Activated CD4-positive, alpha-beta T cell treated with anti-CD3 and anti-CD28 coated beads, Interleukin-2, amount 10 ng/mL, durations not matched to agents 7 days and 5 days (primary cell): Measurements from ENCODE around the gene NPC1. TPM values are rescaled to one million over a fixed set of nuclear protein-coding genes. Genes with fewer than 3 reads are reported as not detected.
A peak's percentile ranks its signal among the peaks of the same experiment; 100 is the strongest.
"Not testable (repeated sequence)": the region's sequence is repeated elsewhere in the genome, so short reads cannot be mapped to it uniquely, and the experiment has no call there.

Experiments
- CTCF ChIA-PET: fragments of 350-600 bp; sonication (Branson Sonifier 250); formaldehyde crosslinking; loops from one replicate; lab custom pipeline; 2021; ENCODE audit warnings: antibody characterized with exemption; lab: Charles Lee
- POLR2A ChIA-PET: fragments of 350-600 bp; sonication (Branson Sonifier 250); formaldehyde crosslinking; loops from one replicate; lab custom pipeline; 2021; ENCODE audit warnings: antibody characterized with exemption; lab: Charles Lee
- DNase-seq: peaks from one replicate; pipeline ENCODE4 v3.0.0-alpha.2; 2020
- H3K27ac Mint-ChIP-seq: one replicate; pipeline ENCODE4 v1.8.0; 2021; ENCODE audit warnings: mild to moderate bottlenecking, moderate library complexity, mixed read lengths
- H3K27me3 Mint-ChIP-seq: one replicate; pipeline ENCODE4 v1.8.0; 2021; ENCODE audit warnings: mixed read lengths
- H3K36me3 Mint-ChIP-seq: one replicate; pipeline ENCODE4 v1.8.0; 2021; ENCODE audit warnings: low read depth, mixed read lengths
- H3K4me1 Mint-ChIP-seq: one replicate; pipeline ENCODE4 v1.8.0; 2021; ENCODE audit warnings: mixed read lengths
- H3K4me3 Mint-ChIP-seq: one replicate; pipeline ENCODE4 v1.8.0; 2021; ENCODE audit warnings: mild to moderate bottlenecking, moderate library complexity, mixed read lengths
- H3K9me3 Mint-ChIP-seq: one replicate; pipeline ENCODE4 v1.8.0; 2021; ENCODE audit warnings: mixed read lengths
- total RNA-seq, 2 experiments: library from RNA; stranded (reverse); gene quantifications; one replicate each; pipeline ENCODE4 v1.2.3, GENCODE V29; 2021

The NPC1 gene
- total RNA-seq, 2 experiments from 2014 or later = 33.8 to 37.3 TPM

GRCh38 chr18:23570912-23571504 is 15.3 kb downstream of the NPC1 start:
- Mint-ChIP-seq H3K4me1 (peaks cover 36% of the 10 kb centered on the region), H3K27me3 (no peaks in the 10 kb centered on the region), H3K36me3 (peaks cover 59% of the 10 kb centered on the region), H3K27ac (peak overlapping the region; percentile 17), H3K4me3 (no peak overlapping the region), H3K9me3 (no peaks in the 10 kb centered on the region)
- ChIA-PET CTCF (interaction anchor here (2.0 kb wide), 1 partner anchor 15 kb away, joined by 7 read pairs; no protein-coding TSS in a partner anchor), POLR2A (no interaction called here)
- no peak for DNase-seq

GRCh38 chr18:23569299-23570063 is 16.8 kb downstream of the NPC1 start:
- H3K36me3 Mint-ChIP-seq = peaks cover 60% of the 10 kb centered on the region
- ChIA-PET POLR2A (interaction anchor here (0.5 kb wide), 1 partner anchor 460 kb away, joined by 3 read pairs; no protein-coding TSS in a partner anchor), CTCF (interaction anchor here (1.0 to 2.0 kb wide), 3 partner anchors 9 to 16 kb away, joined by 3 to 7 read pairs (median 4); no protein-coding TSS in a partner anchor)
- peaks cover 28% of the 10 kb centered on the region for H3K4me1 Mint-ChIP-seq
- H3K27me3 Mint-ChIP-seq = no peaks in the 10 kb centered on the region
- DNase-seq = no peak
- no peak overlapping the region for H3K4me3 Mint-ChIP-seq
- no peaks in the 10 kb centered on the region for H3K9me3 Mint-ChIP-seq
- H3K27ac Mint-ChIP-seq = no peak overlapping the region

GRCh38 chr18:23568281-23569138 is 17.8 kb downstream of the NPC1 start:
- H3K4me1 Mint-ChIP-seq = peaks cover 25% of the 10 kb centered on the region
- ChIA-PET POLR2A (no interaction called here), CTCF (interaction anchor here (1.7 kb wide), 1 partner anchor 13 kb away, joined by 4 read pairs; no protein-coding TSS in a partner anchor)
- H3K4me3 Mint-ChIP-seq = no peak overlapping the region
- DNase-seq = no peak
- H3K27me3 Mint-ChIP-seq = no peaks in the 10 kb centered on the region
- H3K36me3 Mint-ChIP-seq = peaks cover 59% of the 10 kb centered on the region
- no peak overlapping the region for H3K27ac Mint-ChIP-seq
- H3K9me3 Mint-ChIP-seq = no peaks in the 10 kb centered on the region

GRCh38 chr18:23567671-23568070 is 18.6 kb downstream of the NPC1 start:
- H3K9me3 Mint-ChIP-seq = no peaks in the 10 kb centered on the region
- H3K27ac Mint-ChIP-seq = no peak overlapping the region
- H3K36me3 Mint-ChIP-seq = peaks cover 62% of the 10 kb centered on the region
- no peak overlapping the region for H3K4me3 Mint-ChIP-seq
- POLR2A ChIA-PET = no interaction called here
- no peak for DNase-seq
- peaks cover 21% of the 10 kb centered on the region for H3K4me1 Mint-ChIP-seq
- H3K27me3 Mint-ChIP-seq = no peaks in the 10 kb centered on the region
- CTCF ChIA-PET = no interaction called here

- ChIA-PET POLR2A (no interaction called here), CTCF (interaction anchor here (0.9 to 1.0 kb wide), 2 partner anchors 11 to 14 kb away, joined by 3 to 4 read pairs; no protein-coding TSS in a partner anchor)
- Mint-ChIP-seq H3K9me3 (no peaks in the 10 kb centered on the region), H3K27ac (peak overlapping the region; percentile 26), H3K4me3 (no peak overlapping the region), H3K4me1 (peaks cover 14% of the 10 kb centered on the region), H3K27me3 (no peaks in the 10 kb centered on the region), H3K36me3 (peaks cover 63% of the 10 kb centered on the region)
- no peak for DNase-seq
Observed at GRCh38 chr18:23565916-23566547, 20.3 kb downstream of the NPC1 start.

- no peak for DNase-seq
- ChIA-PET CTCF (interaction anchor here (1.4 to 1.5 kb wide), 2 partner anchors 12 to 48 kb away, joined by 3 to 4 read pairs; no protein-coding TSS in a partner anchor), POLR2A (no interaction called here)
- no peak overlapping the region for H3K27ac Mint-ChIP-seq
- no peak overlapping the region for H3K4me3 Mint-ChIP-seq
- H3K9me3 Mint-ChIP-seq = no peaks in the 10 kb centered on the region
- H3K36me3 Mint-ChIP-seq = peaks cover 54% of the 10 kb centered on the region
- H3K27me3 Mint-ChIP-seq = no peaks in the 10 kb centered on the region
- peaks cover 9% of the 10 kb centered on the region for H3K4me1 Mint-ChIP-seq
Observed at GRCh38 chr18:23563377-23564043, 22.8 kb downstream of the NPC1 start.

GRCh38 chr18:23560186-23560585 is 26.1 kb downstream of the NPC1 start:
- Mint-ChIP-seq H3K4me3 (no peak overlapping the region), H3K4me1 (peaks cover 9% of the 10 kb centered on the region), H3K27ac (no peak overlapping the region), H3K27me3 (no peaks in the 10 kb centered on the region), H3K9me3 (no peaks in the 10 kb centered on the region), H3K36me3 (peaks cover 48% of the 10 kb centered on the region)
- ChIA-PET POLR2A (no interaction called here), CTCF (interaction anchor here (0.6 to 1.1 kb wide), 3 partner anchors 11 to 483 kb away, joined by 3 to 4 read pairs (median 3); no protein-coding TSS in a partner anchor)
- DNase-seq = no peak

- POLR2A ChIA-PET, H3K9me3 Mint-ChIP-seq, H3K4me1 Mint-ChIP-seq, DNase-seq, H3K27ac Mint-ChIP-seq, H3K27me3 Mint-ChIP-seq, CTCF ChIA-PET, H3K4me3 Mint-ChIP-seq: not testable (repeated sequence)
- H3K36me3 Mint-ChIP-seq = peaks cover 52% of the 10 kb centered on the region
Observed at GRCh38 chr18:23557511-23557910, 28.8 kb downstream of the NPC1 start.

GRCh38 chr18:23556145-23556780 is 30.0 kb downstream of the NPC1 start:
- Mint-ChIP-seq H3K27me3 (no peaks in the 10 kb centered on the region), H3K4me3 (no peak overlapping the region), H3K4me1 (no peaks in the 10 kb centered on the region), H3K27ac (no peak overlapping the region), H3K36me3 (peaks cover 56% of the 10 kb centered on the region), H3K9me3 (no peaks in the 10 kb centered on the region)
- ChIA-PET POLR2A (no interaction called here), CTCF (interaction anchor here (1.5 kb wide), 1 partner anchor 13 kb away, joined by 4 read pairs; no protein-coding TSS in a partner anchor)
- DNase-seq = no peak

GRCh38 chr18:23553887-23554286 is 32.4 kb downstream of the NPC1 start:
- Mint-ChIP-seq H3K9me3 (no peaks in the 10 kb centered on the region), H3K4me1 (no peaks in the 10 kb centered on the region), H3K27ac (no peak overlapping the region), H3K4me3 (no peak overlapping the region), H3K27me3 (no peaks in the 10 kb centered on the region), H3K36me3 (peaks cover 54% of the 10 kb centered on the region)
- POLR2A ChIA-PET = no interaction called here
- DNase-seq = no peak
- CTCF ChIA-PET = interaction anchor here (0.6 to 1.3 kb wide), 3 partner anchors 13 to 49 kb away, joined by 3 to 4 read pairs (median 3); no protein-coding TSS in a partner anchor

- peaks cover 51% of the 10 kb centered on the region for H3K36me3 Mint-ChIP-seq
- no peaks in the 10 kb centered on the region for H3K4me1 Mint-ChIP-seq
- H3K9me3 Mint-ChIP-seq = no peaks in the 10 kb centered on the region
- no peak overlapping the region for H3K4me3 Mint-ChIP-seq
- H3K27me3 Mint-ChIP-seq = no peaks in the 10 kb centered on the region
- DNase-seq = no peak
- ChIA-PET POLR2A (no interaction called here), CTCF (interaction anchor here (0.6 to 1.3 kb wide), 2 partner anchors 10 to 19 kb away, joined by 3 to 7 read pairs; no protein-coding TSS in a partner anchor)
- no peak overlapping the region for H3K27ac Mint-ChIP-seq
Observed at GRCh38 chr18:23552505-23552904, 33.8 kb downstream of the NPC1 start.
